SU-DHL-6 (cell line): ENCODE measurements around the gene REG4.

Source experiments
- EZH2phosphoT487 ChIP-seq: fragments of 200-600 bp; sonication (generic), shearing (Covaris generic); conservative IDR thresholded peaks from 2 replicates; pipeline ENCODE4 v1.6.1; 2018; ENCODE audit warnings: mild to moderate bottlenecking, antibody characterized with exemption, low read length, moderate library complexity, mixed read lengths
- TF ChIP-seq, protein P1 (sequence below): fragments of 200-600 bp; sonication (generic); IDR thresholded peaks from one replicate; pipeline ENCODE4 v1.5.1; 2017; ENCODE audit warnings: antibody characterized with exemption, mild to moderate bottlenecking, low read length, moderate library complexity; ENCODE audit not compliant: insufficient read depth, poor library complexity, severe bottlenecking

DNA sequence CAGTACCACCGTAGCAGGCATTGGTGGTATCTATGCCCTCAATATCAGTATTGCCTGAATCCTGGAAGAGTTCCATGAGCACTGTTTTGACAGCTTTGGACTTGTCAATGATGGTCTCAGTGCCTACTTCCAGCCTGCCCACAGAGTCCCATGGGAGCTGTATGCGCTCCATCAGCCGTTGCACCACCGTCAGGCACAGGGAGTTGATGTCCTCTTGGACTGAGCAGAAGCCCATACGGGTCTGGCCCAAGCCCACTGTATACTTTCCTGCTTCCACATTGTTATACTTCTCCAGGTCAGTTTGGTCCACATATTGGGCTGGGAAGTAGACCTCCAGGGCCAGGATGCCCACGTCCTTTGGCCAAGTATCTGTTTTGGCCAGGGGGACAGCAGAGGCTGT, 47.0 kb downstream of the REG4 start:
- TF ChIP-seq, protein P1, sequence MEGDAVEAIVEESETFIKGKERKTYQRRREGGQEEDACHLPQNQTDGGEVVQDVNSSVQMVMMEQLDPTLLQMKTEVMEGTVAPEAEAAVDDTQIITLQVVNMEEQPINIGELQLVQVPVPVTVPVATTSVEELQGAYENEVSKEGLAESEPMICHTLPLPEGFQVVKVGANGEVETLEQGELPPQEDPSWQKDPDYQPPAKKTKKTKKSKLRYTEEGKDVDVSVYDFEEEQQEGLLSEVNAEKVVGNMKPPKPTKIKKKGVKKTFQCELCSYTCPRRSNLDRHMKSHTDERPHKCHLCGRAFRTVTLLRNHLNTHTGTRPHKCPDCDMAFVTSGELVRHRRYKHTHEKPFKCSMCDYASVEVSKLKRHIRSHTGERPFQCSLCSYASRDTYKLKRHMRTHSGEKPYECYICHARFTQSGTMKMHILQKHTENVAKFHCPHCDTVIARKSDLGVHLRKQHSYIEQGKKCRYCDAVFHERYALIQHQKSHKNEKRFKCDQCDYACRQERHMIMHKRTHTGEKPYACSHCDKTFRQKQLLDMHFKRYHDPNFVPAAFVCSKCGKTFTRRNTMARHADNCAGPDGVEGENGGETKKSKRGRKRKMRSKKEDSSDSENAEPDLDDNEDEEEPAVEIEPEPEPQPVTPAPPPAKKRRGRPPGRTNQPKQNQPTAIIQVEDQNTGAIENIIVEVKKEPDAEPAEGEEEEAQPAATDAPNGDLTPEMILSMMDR: no peak
- no peak for TF ChIP-seq EZH2phosphoT487
